Measurements from ENCODE around the gene AARS2.

Gene AARS2

DNA sequence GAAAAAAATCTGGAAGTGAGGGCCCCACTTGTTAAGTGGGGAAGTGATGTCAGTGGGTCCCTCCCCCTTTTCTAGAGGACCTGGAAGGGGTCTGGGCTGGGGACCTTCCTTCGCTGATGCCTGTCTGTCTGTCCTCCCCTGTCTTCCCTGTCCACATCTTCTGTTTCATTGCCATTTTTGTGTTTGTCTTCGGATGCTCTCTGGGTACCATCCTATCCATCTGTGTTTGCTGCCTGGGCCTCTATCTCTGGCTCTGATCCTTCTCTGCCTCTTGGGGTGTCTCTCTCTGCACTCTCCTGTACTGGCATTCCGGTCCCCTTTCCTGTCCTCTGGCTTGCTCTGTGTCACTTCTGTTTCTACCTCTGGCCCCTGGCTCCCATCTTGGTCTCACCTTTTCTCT, 40.6 kb downstream of the AARS2 start:
- TF ChIP-seq, protein P1, sequence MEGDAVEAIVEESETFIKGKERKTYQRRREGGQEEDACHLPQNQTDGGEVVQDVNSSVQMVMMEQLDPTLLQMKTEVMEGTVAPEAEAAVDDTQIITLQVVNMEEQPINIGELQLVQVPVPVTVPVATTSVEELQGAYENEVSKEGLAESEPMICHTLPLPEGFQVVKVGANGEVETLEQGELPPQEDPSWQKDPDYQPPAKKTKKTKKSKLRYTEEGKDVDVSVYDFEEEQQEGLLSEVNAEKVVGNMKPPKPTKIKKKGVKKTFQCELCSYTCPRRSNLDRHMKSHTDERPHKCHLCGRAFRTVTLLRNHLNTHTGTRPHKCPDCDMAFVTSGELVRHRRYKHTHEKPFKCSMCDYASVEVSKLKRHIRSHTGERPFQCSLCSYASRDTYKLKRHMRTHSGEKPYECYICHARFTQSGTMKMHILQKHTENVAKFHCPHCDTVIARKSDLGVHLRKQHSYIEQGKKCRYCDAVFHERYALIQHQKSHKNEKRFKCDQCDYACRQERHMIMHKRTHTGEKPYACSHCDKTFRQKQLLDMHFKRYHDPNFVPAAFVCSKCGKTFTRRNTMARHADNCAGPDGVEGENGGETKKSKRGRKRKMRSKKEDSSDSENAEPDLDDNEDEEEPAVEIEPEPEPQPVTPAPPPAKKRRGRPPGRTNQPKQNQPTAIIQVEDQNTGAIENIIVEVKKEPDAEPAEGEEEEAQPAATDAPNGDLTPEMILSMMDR (conservative IDR thresholded peaks at IDR 0.05) = no peak
- no peak overlapping the region for H3K27ac ChIP-seq

- no peak overlapping the region for H3K27ac ChIP-seq
- TF ChIP-seq, protein P1 (conservative IDR thresholded peaks at IDR 0.05) = no peak
Measured at GRCh38 chr6:44271914-44272313, 41.2 kb downstream of the AARS2 start.

GRCh38 chr6:44271406-44271723, 41.8 kb downstream of the AARS2 start:
- no peak overlapping the region for H3K27ac ChIP-seq
- TF ChIP-seq, protein P1 (conservative IDR thresholded peaks at IDR 0.05) = no peak

DNA sequence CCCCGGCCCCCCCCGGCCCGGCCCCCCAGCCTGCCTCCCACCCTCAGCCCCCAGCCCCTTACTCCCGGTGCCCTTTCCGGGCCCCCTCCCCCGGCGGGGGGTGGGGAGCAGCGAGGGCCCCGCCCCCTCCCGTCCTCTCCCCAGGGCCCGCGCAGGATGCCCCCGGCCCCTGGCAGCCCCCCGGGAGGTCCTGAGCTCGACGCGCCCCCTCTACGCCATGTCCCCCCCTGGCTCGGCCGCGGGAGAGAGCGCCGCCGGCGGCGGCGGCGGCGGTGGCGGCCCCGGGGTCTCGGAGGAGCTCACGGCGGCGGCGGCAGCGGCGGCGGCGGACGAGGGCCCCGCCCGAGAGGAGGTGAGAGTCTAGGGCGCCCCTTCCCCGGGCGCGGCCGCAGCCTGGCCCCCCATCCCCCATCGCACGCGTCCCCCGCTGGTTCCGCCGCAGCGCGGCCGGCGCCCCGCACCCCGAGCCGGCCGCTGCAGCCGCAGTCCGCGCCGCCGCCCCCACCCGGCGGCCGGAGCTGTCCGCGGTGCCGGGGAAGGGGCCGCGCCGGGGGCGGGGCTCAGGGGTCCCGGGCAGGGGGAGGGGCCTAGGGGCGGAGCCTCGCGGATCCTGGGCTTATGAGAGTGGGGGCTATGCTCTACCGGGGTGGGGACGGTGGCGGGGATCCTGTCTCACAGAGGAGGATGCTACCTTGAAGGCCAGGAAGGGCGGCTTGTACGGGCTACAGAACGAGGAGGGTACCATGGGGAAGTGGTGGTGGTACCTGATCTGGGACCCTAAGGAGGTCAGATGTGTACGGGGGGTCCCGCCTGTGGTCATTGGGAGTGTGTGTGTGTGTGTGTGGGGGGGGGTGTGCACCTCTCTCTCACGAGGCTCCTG, 42.4 kb downstream of the AARS2 start:
- TF ChIP-seq, protein P1 (conservative IDR thresholded peaks at IDR 0.05) = peak; percentile 19; the same call in 1 of the 2 replicates
- peak overlapping the region; percentile 46; the same call in 1 of the 2 replicates for H3K27ac ChIP-seq

DNA sequence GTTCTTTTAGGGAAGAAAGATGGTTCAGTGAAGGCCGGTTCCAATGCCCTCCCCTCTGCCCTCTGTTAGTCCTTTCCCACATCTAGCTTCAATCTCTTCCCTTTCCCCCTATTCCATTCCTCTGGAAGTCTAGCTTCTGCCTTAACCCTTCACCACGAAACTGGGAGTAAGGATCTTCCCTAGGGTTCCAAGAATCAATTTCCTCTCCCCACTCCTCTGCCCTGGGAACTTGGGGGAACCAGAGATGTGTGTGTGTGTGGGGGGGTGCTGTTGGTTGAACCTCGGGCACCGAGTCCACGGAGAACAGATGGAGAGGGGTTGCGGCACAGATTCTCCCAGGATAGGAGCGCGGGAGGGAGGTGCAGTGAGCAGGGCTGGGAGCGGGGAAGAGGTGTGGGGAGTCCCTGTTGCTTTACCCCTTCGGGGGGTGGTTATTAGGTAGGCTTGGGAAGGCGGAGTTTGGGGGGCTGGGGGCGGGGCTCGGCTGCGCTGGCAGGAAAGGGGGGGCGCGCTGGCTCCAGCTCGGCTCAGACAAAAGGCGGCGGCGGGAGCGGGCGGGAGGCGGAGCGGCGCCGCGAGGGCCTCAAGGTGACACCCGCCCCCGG, 43.1 kb downstream of the AARS2 start, which contains the start of gene TMEM151B:
TSS of gene TMEM151B (plus strand) at position 530 of the 605 bp plus-strand sequence. CDS start 293 bp downstream, outside the sequence.
- H3K27ac ChIP-seq = peak within 1 kb of the TSS; percentile 46; the same call in 1 of the 2 replicates
- TF ChIP-seq, protein P1 (conservative IDR thresholded peaks at IDR 0.05) = no peak

- TF ChIP-seq, protein P1 (conservative IDR thresholded peaks at IDR 0.05) = no peak
- no peak overlapping the region for H3K27ac ChIP-seq
Measured at GRCh38 chr6:44269178-44269920, 43.8 kb downstream of the AARS2 start.

GRCh38 chr6:44268095-44268628, 45.0 kb downstream of the AARS2 start:
- TF ChIP-seq, protein P1 (conservative IDR thresholded peaks at IDR 0.05) = peak; percentile 99
- H3K27ac ChIP-seq = no peak overlapping the region

Data from VCaP (cell line).